HG03354 (cell line): ENCODE measurements around the gene ACTA2.

Source experiments
- ATAC-seq: cut with Tn5 transposase; IDR thresholded peaks from one replicate; pipeline ENCODE4 v1.9.1; 2021; ENCODE audit warnings: mild to moderate bottlenecking; ENCODE audit not compliant: unreplicated experiment, poor library complexity, severe bottlenecking

Gene ACTA2

DNA sequence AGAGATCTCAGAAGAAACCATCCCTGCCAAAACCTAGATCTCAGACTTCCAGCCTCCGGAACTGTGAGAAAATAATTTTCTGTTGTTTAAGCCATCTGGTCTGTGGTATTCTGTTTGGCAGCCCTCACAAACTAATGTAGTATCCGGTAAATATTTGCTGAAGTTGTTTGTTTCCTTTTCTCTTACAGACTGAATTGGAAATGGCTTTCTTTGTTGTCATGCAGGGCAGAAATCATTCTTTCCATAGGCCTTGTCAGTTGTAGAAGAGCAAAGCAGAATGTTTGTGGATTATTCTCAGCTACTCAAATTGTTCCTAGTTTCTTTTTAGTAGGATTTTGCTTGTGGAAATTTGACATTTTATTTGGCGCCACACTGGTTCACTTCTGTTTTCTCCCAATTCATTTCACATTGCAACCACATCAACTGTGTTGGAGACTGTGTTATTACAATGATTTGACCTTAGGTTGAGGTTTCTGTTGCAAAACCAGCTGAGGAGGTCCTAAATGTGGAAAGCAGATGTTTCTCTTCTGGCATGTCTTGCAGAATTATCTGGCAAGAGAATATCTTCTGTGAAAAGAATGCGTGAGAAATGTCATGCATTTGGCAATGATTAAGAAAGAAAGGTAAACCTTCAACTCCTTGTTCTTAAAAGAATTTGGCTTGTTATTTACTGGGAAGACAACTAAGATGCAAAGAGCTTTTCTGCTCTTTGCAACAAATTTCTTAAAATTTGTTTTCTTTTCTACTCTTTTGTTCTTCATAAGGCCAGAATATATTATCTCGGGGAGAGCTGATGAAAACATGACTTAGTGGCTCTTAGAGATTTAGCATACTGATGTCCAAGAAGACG lies 25.8 kb downstream of the ACTA2 start:
- ATAC-seq: no peak

DNA sequence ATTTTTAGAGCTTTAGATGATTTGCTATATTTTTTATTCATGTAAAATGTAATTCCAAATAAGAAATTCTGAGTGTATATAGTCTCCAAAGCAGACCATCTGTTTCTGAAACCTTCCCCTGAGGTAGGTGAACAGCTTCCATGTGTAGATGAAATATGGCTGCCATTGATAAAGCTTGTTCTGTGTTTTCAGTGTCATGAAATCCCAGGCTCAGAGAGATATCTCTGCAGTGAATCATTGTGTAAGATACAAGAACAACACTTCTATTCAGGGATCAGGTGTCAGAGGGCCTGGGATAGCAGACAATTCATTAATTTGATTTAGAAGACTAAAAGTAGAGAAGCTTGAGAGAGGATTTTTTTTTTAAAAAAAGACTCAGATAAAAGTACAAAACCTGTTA lies 29.1 kb downstream of the ACTA2 start:
- ATAC-seq: no peak

DNA sequence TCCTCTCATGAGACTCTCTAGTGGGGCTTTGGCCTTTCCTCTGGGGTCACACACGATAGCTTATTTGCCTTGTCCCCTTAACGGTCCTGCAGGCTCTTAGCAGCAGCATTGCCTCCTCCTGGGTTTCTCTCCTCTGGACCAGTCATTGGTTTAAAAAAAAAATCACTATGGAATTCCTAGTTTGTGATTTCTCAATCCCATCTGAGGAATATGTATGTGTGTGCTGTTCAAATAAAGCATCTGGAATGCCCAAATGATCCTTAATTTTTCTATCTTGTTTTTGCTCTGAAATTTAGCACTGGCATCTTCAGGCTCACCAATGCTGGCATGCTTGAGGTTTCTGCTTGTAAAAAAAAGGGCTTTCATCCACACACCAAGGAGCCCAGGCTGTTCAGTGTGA lies 30.5 kb downstream of the ACTA2 start:
- ATAC-seq: no peak

DNA sequence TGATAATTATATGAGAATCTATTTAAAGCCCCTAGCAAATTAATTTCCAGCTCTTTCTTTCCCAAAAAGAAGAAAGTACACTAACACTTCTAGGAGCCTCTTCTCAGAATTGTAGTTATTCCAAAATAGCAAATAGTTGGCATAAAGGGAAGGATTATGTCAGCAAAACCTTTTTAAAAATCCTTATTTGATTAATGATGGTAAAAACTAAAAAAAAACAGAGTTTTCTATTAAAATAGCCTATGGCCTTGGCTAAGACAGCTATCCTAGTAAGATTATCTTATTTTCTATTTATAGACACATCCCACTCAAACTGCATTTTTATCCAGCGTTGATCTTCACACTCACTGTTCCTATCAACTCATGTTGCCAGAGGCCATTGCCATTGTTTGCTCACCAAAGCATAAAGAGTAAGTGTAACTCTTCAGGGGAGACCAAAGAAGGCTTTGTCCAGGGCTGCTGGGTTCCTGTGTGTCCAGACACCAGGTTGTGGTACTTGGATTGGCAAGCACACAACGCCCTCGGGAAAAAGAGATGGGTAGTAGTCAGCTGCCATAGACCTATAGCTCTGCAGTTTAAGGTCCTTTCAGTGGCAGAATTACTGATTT lies 31.5 kb downstream of the ACTA2 start:
- no peak for ATAC-seq

DNA sequence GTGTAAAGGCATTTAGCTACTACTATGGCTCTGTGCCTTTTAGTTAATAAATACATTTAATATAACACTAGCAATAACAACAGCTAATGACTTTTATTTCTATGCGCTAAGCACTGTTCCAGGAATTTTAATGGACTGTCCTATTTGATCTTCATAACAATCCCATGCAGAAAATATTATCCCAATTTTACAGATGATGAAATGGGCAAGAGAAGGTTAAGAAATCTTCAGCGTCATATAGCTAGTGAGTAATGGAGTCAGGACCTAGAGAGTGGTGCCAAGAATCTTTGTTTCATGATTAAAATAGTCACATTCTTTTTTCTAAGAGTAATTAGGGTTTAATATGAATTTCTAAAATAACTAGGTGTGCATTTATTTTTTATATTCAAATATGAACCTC lies 32.4 kb downstream of the ACTA2 start:
- ATAC-seq: no peak

DNA sequence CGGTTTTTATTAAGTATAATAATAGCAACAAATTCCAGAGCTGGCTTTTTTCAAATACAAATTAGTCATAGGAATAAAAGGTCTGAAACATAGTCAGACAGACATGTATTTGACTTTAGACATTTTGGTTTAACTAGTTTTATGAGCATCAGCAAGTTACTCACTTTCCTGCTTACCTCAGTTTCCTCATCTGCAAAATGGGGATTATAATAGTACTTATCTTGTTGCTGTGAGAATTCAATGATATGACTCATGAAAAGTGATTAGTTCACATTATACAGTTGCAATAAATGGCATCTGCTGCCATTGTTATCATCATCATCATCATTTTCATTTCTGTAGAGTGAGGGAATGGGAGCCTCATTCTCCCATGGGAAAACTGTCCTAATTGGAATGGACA lies 33.5 kb downstream of the ACTA2 start:
- no peak for ATAC-seq

DNA sequence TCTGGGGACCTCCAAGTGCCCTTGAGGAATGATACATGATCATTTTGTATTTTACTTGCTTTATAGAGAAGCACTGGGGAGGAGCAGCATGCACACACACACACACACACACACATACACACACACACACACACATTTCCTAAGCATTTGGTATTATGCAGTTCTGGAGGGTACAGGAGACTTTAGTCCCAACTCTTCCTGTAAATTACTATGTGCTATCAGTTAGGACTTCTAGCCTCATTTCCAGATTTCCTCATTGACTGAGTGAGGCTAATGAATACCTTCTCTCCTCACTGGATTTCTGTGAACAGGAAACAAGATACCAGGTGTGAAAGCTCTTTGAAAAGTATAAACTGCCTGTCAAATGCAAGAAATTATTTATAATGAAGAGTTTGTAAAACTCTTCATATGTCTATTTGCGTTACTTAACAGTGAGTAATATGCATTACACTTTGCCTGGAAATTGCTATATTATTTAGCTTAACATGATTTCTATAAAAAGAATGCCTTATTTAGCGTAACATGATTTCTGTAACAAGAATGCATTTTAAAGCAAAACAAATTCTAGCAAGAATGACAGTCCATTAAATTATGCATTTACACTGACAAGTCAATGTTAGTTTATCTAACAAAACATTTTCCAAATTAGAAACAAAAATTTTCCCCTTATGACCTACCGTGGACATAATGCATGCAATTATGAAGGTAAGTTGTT lies 34.2 kb downstream of the ACTA2 start:
- no peak for ATAC-seq

DNA sequence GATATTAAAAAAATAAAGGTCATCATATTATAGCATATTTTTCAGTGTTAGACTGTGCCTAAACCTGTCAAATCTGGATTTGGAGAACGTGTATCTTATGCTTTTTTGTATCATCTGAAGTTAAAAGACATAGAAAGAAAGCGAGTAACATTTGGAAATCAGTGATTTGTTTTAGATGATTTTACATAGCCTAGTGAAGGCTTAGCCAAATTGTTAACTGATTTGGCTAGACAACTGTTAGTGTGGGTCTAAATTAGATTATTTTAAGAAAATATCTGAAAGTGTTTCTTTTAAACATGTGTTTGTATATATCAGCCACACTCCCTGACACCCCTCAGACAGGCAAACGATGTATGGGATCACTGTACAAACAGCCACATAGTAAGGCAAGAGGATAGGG lies 35.6 kb downstream of the ACTA2 start:
- ATAC-seq: no peak

GRCh38 chr10:88916231-88916630 lies 36.3 kb downstream of the ACTA2 start:
- no peak for ATAC-seq

DNA sequence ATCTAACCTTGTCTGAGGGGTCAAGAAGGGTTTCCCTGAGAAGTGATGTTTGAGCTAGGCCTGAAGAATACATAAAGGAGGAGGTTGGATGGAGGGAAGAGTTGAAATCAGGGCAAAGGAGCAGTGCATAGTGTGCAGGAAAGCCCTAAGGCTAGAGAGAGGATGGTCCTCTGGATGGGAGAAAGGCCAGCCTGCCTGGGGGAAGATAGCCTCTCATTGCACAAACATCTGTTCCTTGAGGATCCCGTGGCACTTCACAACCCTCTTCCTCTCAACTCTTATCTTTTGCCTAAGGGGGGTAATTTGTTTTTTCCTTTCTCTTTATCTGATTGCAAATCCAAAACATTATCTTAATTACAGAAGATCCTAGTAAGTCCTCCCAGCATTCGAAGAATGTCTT lies 36.8 kb downstream of the ACTA2 start:
- no peak for ATAC-seq

- no peak for ATAC-seq
Observed at GRCh38 chr10:88913788-88914187, 38.8 kb downstream of the ACTA2 start.

- no peak for ATAC-seq
Observed at GRCh38 chr10:88913127-88913526, 39.4 kb downstream of the ACTA2 start.

DNA sequence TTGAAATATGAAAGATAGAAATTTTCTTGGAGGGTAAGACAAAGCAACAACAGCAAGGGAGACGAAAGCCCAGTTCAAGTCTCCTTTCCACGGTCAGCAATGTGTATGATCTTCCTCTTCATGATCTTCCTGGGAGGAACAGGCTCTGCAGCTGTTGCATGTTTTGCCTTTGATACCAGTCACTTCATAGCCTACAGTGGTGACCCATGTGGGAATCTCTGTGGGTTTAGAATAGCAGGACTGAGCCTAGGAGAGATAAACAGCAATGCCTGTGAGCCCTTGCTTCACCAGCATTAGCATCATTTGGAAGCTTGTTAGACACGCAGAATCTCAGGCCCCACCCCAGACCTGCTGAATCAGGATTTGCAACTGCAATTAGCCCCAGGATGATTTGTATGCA lies 40.7 kb downstream of the ACTA2 start:
- ATAC-seq: no peak

GRCh38 chr10:88911116-88911515 lies 41.5 kb downstream of the ACTA2 start:
- no peak for ATAC-seq

DNA sequence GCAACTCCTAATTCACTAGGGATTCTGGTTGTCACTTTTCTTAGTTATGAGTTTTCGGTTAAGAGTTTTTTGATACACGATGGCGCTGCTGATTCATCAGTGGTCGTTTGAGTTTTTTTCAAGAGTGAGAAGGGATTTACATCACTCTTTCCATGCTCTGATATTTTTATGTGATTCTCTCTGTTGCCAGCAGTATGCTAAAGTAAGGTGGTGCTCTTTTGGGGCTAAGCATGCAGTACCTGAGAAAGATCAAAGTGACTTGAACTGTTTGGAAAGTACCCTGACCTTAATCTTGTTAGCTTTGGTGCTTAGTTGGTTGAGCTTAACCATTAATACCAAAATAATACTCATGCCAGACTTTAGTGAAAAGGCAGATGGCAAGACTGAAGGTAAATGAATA lies 44.4 kb downstream of the ACTA2 start:
- ATAC-seq: no peak

- no peak for ATAC-seq
Observed at GRCh38 chr10:88906921-88907320, 45.7 kb downstream of the ACTA2 start.

DNA sequence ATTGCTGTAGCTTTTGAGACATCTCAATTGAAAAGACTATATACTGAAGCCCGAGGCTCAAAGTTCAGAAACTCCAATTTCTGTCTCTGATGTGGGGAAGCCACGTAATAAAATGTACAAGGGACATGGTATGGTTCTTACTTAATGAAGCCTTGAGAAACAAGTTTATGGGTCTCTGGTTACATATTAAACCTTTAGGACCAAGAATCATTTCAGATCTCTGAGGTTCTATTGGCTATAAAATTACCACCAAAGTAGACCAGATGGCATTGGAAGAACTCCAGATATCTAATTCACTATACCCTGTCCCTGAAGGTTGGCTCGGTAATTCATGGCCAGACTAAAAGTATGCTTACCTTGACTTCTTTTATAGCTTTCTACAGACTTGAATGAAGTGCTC lies 48.9 kb downstream of the ACTA2 start:
- ATAC-seq: no peak

DNA sequence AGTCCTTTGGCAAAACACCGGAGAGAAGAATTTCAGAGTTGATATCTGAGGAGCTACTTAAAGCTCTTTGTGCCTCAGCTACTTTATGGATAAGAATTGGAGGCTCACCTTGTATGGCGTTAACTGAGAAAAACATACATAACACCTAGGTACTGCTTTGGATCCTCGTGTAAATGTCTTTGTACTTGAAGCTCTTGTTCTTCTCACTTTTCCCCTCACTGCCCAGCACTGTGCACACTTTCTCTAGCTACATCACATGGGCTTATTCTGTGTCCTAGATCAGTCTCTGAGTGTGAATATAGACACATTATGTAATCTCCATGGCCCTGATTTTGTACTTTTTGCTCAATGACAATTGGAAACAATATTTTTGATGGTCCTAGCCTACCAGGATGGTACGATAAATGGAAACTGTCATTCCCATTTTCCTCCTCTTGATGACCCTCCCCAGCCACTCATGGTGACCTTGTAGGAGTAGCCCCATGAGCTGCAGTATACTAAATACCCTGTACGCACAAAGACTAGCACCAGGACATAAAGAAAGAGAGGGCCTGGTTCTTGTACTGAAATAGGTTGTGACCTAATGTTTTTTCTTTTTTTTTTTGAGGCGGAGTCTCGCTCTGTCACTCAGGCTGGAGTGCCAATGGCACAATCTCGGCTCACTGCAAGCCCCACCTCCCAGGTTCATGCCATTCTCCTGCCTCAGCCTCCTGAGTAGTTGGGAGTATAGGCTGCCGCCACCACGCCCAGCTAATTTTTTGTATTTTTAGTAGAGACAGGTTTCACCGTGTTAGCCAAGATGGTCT lies 50.4 kb downstream of the ACTA2 start:
- peak; percentile 54 for ATAC-seq

DNA sequence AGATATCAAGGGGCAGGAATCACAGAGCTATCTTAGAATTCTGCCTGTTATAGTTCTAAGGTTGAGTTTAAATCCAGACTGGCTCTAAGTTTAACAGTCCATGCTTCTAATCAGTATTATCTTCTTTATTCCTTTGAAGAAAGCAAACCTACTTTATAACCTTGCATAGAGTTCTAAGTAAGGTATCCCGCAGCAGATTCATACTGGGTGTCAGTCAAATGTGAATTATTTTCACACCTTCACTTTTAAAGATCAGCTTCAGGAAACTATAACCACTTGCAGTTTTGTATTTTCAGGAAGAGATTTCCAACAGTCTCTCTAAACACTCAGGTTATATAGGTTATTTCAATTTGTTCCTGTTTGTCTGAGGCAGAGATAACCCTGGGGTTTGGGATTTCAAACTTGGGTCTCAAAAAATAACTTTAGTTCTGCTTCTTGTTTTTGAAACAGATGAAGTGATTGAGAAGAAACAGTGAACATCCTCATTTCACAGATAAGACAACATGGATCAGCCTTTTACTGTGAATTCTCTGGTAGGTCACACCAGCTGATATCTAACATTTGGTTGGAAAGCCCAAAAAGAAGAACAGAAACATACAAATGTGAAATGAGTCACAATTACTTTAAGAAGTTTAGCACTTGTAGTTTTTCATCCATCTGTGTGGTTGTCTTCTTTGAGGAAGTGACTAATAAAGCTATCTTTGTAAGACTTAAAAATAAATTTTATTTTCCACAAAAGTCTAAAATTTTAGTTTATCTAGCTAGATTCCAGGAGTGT lies 51.2 kb downstream of the ACTA2 start:
- ATAC-seq: peak; percentile 88
